ENCODE measurements around the gene SERPINB3.
"Not testable (repeated sequence)": the region's sequence is repeated elsewhere in the genome, so short reads cannot be mapped to it uniquely, and the experiment has no call there.

The SERPINB3 gene

DNA sequence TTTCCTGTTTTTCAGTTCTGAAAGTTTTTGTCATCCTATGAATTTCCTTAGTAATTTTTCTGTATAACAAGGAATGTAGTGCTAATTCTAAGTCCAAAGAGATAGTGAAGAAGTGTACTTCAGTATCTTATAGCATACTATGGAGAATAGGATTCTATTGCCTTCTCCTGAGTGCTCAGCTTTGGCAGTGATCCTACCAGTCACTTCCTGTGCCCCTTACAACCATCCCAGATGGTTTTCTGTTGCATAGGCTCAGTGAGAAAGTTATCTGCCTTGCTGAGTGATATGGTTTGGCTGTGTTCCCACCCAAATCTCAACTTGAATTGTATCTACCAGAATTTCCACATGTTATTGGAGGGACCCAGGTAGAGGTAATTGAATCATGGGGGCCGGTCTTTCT lies 17.0 kb downstream of the SERPINB3 start:
- DNase-seq, result not testable (repeated sequence)

DNA sequence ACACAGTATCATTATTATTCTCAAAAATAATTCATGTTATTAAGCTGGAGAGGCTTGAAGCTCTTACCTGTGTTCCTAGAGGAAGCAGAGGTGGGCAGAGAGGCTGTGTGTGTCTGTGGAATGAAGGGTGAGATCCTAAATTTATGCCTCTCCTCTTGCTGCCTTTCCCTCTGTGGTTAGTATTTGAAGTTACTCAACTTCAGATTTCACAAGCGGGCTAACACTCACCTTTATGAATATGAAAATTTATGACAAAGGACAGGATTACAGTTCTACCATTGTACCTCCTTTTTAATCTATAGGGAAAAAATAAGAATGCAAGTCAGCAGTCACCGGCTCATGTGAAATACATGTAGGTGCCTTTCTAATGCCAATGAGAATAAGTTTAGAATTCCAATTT lies 17.6 kb downstream of the SERPINB3 start, which contains the start of gene SERPINB4:
Gene SERPINB4 (minus strand): TSS at position 115 of the 400 bp plus-strand sequence. CDS start 679 bp downstream, outside the sequence.
- DNase-seq, result not testable (repeated sequence)

- DNase-seq, result not testable (repeated sequence)
Observed at GRCh38 chr18:63642668-63643356, 18.9 kb downstream of the SERPINB3 start.

DNA sequence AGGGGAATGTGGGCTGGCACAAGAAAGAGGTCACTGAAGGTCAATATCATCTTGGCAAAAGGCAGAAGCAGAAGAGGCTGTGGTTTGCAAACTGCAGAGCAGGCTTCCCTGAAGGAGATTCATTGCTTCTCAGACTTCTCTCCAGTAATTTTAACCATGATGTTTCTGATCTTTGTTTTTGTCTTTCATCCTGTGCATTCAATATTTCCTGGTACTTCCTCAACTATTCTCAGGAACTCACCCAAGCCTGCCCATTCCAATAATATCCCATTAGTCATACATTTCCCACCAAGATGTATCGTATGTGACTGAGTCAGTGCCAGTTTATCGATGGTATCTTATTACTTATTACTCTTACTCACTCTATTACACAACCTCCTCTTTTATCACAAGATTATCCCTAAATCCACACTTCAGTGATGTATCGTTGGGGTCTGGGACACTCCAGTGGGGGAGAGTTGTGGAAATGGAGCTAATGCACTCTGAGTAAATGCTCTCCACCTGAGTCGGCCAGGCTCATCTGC lies 20.5 kb downstream of the SERPINB3 start:
- not testable (repeated sequence) for DNase-seq

- no peak for DNase-seq
Observed at GRCh38 chr18:63637703-63638102, 24.0 kb downstream of the SERPINB3 start.

- DNase-seq, result no peak
Observed at GRCh38 chr18:63627819-63628218, 33.9 kb downstream of the SERPINB3 start.

DNA sequence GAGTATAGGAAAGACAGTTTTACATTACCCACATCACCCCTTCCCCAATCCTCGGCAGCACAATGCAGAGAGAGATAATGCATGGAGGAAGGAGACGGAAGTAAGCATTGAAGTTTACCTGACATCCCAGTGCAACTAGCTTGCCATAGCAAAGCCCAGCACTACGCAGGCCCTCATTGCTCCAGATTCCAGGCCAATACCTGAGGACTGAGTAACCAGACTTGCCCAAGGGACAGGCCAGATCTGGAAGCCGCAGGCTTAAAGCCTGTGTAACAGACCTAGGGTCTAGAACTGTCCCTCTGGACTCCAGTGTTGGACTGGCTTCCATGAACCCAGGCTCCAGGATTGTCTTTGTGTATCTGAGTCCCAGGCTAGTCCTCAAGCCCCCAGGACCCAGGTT lies 35.3 kb downstream of the SERPINB3 start:
- DNase-seq, result no peak

GRCh38 chr18:63624863-63625262 lies 36.8 kb downstream of the SERPINB3 start:
- no peak for DNase-seq

DNA sequence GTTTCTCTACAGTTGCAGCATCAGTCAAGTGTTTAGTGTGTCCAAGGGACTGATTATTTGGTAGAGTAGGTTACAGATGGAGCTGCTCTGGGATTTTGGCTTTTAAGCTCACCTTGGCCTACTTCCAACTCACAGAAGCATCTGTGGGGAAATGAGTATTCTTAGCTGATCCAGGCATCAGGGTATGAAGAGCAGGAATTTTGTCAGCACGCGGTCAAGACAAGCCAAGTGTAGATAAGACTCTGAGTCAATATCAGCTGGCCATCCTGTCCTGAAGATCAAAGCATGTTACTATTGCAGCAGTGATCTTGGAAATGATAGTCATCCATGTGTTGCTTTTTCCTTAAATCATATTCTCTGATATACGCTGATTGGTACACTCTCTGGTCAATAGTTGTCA lies 42.0 kb downstream of the SERPINB3 start:
- DNase-seq, result no peak

GRCh38 chr18:63617915-63618234 lies 43.8 kb downstream of the SERPINB3 start:
- no peak for DNase-seq

DNA sequence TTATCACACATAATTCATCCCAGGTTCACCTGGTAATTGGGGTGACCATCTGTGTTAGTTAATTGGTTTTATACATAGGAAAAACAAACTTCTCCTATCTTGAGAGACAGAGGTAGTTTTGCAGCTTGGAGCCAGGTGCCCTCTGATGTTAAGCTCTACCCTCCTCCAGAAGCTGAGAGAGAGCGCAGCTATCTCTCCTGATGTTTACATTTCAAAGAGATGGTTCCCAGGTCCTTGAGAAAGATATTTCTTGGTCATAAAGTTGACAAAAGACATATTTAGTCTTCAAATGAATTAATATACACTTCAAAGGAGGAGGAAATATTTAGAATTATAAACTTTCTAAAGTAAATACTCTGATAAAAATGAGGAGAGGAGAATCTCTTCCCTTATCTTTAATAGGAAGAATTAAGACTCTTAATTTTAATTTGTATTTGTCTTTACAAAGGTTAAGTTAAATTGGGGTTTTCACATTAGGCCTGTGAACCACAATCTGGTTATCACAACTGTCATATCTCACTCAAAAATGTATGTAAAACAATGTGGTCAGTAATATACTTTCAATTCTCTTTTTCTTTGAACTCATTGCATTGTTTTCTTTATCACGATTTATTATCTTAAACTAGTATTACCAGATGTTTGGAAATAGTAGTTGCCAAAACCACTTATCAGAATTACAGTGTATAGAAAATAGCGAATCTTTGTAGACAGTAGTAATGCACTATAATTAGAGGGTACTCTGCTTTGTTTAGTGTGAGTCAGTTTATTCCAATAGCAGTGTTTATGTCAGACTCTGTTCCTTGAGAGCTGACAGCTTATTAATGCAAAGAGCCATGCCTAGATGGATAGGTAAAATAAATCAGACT lies 44.4 kb downstream of the SERPINB3 start:
- no peak for DNase-seq

- DNase-seq, result no peak
Observed at GRCh38 chr18:63613420-63613819, 48.3 kb downstream of the SERPINB3 start.

DNA sequence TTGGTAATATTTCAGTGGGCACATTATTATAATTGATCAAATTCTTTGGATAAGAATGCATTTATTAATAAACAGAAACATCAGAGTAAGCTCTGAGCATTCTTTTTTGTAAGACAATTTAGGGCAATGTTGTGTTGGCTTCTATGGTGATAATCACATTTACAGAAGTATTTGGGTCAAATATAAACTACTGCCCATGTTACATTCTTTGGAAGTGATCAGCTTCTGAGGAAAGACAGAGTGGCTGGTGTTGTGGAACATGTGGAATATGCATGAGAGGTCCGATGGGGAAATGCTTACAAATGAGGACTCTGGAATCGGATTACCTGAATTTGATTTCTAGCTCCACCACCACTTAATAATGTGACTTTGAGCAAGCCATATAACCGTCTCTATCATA lies 55.2 kb downstream of the SERPINB3 start:
- no peak for DNase-seq

All from NCI-H226 (cell line).